HG02623 (cell line): ENCODE results near the gene SIVA1.

Experiments
- ATAC-seq: cut with Tn5 transposase; IDR thresholded peaks from one replicate; pipeline ENCODE4 v1.9.1; 2021; ENCODE audit warnings: moderate library complexity; ENCODE audit not compliant: unreplicated experiment

Gene SIVA1

DNA sequence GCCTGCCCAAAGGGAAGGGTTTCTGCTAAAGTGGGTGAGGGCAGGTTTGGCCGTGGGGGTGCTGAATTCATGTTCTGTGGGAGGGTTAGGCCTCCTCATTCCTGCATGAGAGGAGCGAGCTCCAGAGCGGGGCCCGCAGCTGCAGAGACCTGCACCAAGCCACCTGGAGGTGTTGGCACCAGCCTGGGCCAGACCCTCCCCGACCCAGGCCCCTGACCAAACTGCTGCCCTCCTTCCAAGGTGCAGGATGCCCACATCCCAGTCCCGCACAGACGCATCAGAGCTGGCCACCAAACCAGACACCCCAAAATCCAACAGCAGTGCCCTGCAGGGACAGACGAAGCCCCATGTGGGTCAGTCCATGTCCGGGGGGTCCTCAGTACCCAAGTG is 18.4 kb upstream of the SIVA1 start:
- ATAC-seq = no peak

DNA sequence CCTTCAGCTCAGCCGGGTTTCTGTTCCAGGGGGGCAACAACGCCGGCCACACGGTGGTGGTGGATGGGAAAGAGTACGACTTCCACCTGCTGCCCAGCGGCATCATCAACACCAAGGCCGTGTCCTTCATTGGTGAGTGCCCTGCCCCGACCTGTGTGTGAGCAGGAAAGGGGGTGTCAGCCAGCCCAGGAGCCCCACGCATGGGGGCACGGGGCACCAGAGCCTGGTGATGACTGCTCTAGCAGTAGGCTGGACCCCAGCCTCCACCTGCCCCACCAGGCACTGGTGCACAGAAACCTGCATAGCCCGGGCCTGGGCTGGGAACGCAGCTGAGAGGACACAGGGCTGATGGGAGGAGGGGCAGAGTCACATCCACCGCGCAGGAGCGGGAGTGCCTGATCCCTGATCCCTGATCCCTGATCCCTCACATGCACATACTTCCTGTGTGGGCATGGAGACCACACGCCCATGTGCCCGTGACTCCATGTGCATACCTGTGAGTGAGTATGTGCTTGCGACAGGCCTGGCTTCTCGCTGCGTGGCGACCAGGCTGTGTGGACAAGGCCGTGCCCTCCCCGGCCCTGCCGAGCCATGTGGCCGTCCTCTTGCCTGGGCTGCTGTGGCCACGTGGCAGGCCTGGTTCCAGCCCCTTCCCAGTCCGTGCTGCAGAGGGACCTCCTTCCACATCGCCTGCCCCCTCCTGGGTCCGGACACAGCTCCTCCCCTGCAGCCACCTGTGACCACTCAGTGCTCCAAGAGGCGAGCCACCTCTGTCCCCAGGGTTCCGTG is 17.8 kb upstream of the SIVA1 start:
- ATAC-seq = no peak

DNA sequence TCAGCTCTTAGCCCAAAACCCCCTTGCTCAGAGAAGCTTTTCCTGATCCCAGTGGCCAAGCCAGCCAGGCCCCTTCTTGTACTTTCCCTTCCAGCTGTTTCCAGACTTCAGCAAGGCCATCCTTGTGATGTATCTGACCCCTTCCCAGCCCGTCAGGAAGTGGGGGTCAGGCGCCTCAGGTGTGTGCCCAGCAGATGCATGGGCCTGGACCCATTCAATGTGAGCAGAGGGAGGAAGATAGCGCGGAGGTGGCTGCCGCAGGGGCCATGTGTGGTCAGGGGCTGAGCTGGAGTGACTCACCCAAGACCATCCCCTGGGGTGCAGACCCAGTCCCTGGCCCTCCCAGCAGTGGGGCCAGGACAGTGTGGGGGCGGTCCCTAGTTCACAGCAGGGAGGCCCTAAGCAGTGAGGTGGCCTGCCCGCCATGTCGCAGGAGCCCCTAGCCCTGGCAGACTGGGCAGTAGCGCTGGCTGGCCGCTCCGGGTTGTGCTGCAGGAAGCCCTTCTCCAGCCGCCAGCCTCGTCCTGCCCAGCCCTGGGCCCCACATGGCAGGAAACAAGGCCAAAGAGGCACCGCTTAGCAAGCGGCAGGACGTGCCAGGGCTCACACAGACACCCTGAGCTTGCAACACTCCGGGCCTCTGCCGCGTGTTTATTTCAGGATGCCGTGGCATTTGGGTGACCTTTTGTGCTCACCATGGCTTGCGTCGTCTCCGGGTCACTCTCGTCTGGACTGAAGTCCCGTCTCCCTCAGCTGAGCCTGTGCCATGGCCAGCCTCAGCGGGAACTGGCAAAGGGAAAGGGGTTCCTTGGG is 16.9 kb upstream of the SIVA1 start:
- ATAC-seq = no peak

DNA sequence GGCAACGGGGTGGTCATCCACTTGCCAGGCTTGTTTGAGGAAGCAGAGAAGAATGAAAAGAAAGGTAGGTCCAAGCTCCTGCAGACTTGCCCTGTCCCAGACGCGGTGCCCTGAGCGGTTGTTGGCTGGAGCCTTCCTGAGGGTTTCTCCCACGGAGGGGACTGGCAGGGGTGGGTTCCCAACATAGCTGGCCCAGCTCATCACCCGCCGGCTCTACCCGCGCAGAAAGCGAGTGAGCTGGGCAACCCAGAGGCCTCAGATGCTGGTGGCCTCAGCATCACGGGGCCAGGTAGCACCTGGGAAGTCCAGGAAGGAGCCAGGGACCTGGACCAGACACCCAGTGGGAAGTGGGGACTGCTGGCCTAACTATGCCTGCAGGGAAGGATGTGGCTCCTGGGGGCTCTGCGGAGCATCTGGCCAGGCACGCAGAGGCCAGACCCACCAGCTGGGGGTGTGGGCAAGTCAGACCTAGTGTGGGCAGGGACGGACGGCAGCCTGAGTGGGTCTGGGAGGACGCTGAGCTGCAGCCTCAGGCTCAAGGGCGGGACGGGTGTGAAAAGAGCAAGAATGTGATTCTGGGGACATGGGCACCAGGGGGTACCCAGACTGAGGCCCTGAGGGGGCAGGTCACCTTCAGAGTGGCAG is 14.4 kb upstream of the SIVA1 start:
- ATAC-seq = no peak

DNA sequence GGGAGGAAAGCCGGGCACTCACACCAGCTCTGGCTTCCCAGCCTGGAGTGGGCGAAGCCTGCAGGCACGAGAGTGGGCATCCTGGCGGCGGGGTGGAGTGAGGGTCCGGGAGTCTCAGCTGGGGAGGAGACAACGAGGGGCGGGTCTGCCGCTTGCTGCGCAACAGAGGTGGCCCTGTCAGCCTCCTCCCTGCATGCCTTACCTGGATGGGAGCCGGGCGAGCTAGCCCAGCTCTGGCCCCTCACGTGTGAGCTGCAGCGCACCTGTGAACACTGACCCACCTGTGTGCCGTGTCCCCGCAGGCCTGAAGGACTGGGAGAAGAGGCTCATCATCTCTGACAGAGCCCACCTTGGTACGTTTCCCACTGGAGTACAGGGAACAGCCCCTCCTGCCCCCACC is 13.9 kb upstream of the SIVA1 start:
- no peak for ATAC-seq

DNA sequence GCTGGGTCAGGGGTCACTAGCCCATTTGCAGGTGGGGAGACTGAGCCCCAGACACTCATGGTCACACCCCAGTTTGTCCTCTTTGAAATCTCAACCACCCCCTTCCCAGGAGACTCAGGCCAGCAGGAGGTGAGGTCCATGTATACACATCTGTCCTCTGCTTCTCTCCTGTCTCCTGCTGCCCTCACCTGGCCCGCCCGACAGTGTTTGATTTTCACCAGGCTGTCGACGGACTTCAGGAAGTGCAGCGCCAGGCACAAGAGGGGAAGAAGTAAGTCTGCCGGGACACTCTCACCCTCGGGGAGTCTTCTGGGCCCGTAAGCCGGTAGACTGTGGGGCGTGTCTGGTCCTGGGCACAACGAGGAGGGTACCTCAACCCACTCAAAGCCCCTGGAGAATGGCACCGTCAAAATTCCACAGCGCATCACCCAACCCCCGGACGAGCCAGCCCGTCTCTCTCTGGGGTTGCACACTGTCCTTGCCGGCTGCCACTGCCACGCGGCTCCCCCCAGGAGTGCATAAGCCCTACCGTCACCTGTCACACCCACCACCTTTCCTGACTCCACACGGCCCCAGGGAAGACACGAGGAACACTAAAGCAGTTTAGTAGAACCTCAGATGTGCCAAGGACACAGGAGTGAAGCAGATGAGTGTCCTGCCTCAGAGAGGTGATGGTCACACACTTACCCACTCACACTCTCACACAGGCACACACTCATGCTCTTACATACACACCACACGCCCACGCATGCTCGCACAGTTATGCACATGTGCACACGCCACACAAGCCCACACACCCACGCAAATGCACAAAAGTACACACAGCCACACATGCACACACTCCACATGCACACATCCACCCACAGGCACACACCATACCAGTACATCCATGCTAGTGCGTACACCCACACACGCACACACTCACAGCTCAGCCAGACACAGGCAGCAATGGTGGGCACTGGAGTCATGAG is 13.1 kb upstream of the SIVA1 start:
- ATAC-seq = no peak

DNA sequence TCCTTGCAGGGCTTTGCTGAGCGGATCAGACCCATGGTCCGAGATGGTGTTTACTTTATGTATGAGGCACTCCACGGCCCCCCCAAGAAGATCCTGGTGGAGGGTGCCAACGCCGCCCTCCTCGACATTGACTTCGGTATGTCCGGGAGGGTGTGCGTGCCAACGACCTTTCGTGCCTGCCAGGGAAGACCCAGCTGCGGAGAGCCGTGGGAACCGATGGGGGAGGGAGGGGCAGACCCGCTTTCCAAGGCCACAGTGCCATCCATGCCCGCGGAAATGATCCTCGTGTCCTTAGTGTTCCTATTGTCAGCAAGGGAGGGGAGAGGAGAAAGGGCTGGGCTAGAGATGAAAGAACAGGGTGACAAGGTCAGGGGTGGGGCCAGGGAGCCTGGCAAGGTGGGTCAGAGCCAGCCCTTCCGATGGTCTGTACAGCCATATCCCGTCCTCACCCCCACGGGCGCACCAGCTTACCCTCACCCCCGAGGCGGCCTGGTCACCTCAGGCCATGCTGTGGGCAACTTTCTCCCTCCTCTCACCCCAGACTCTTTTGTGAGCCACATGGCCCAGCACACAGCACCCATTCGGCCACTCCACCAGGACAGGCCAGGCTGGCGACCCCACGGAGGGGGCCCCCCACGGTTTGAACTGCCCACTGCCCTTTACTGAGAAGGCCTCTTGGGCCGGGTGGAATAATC is 11.7 kb upstream of the SIVA1 start:
- no peak for ATAC-seq

DNA sequence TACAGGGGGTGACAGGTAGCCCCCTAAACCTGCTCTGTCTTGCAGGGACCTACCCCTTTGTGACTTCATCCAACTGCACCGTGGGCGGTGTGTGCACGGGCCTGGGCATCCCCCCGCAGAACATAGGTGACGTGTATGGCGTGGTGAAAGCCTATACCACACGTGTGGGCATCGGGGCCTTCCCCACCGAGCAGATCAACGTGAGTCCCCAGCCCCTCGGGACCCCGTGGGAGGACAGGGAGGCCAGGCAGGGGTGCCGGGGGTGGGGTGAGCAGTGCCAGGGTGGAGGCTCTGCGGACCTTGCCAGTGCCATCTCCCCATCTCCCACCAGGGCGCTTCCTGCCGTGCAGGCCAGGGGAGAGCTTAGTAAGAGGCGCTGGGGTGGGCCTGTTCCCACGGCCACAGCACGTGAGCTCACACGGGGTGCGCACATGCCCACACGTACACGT is 11.1 kb upstream of the SIVA1 start:
- ATAC-seq = no peak

DNA sequence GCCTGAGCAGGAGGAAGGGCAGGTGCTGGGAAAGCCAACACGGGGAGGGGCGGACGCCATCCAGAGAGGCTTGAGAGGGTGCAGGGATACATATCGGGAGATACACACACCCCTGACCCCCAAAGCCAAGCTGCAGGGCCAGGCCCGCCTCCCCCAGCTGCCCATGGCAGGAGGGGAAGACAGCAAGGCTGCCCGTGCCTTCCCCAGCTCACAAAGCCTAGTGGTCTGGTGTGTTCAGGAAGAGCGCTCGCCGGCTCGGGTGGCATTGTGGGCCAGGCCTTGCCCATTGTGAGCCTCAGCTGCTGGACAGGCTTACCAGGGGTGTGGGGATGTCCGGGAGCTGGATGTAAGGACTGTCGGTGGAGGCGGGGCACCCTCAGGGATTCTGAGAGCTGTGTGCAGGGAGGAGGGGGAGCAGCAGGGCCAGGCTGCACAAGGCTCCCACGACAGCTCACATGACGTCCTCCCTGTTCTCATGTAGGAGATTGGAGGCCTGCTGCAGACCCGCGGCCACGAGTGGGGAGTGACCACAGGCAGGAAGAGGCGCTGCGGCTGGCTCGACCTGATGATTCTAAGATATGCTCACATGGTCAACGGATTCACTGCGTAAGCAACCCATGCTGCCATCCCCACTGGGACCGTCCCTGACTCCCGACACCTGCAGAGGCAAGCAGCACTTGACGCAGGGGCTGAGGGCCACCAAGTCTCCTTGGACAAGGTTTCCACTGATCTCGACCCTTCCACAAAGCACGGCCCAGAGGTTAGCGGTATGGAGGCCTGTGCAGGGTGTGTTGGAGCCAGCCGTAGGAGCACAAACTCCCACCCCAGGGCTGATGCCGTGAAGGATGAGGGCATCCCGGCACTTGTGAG is 10.1 kb upstream of the SIVA1 start:
- no peak for ATAC-seq

DNA sequence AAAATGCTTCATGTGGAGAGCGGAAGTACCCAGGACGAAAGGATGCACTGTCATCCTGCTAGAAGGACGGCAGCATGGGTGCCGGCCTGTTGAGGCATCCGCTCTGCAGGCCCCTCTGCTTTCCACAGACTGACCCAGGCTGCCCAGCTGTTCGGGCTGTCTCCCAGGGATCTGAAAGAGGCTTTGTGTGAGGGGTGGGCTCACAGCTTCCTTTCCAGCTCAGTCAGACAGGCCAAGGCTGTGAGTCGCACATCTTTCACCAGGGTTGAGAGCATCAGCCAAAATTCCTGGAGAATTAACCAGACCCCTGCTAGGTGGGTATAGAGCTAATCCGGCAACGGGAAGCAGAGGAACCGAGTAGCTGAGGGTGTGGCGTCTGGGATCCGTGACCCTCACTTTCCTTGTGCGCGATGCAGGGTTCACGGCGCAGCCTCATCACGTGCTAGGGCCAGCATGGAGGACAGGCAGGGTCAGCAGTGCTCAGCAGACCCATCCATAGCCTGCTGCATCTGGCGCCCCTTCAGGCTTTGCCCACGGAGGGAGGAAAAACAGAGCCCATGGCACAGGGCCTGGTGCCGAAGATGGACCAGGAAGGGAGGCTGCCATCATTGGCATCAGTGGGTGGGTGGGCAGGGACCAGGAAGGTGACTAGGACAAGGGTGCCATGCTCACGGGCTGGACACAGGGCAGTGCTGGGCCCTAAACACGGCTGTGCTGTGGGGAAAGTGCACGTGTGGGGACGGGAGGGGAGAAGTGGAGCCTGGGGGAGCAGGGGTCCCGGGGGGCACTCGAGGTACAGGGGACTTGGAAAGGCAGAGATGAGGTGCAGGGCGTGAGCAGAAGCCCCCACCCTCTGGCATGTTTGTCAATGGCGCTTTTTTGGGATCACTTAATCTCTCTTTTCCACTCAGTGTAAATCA is 9.2 kb upstream of the SIVA1 start:
- ATAC-seq = no peak

DNA sequence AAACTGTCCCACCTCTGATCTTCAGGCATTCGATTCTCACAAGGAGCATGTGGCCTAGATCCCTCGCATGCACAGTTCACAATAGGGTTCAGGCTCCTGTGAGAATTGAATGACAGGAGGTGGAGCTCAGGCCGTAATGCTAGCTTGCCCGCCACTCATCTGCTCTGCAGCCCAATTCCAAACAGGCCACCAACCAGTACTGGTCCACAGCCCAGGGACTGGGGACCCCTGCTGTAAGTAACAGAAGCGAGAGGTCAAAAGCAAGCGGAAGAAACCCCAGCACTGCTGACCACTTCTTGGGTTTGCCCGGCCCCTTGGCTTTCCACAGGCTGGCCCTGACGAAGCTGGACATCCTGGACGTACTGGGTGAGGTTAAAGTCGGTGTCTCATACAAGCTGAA is 8.5 kb upstream of the SIVA1 start:
- no peak for ATAC-seq

DNA sequence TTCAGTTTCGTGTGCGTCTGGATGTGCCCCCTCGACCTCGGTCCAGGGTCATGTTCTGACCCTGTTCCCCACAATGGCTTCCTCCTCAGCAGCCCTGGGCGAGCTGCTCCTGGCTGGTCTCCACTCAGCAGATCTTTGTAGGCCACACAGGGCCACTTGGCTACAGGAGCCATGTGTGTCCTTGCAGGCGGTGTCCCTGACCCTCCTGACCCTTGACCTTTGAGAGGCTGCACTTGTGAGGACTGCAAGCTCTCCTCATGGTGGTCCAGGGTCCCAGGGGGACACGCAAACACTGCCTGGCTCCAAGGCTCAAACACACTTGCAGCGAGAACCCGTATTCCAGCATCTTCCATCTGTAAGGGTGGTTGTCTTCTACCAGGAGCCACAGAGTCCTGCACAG is 7.5 kb upstream of the SIVA1 start:
- ATAC-seq = no peak

DNA sequence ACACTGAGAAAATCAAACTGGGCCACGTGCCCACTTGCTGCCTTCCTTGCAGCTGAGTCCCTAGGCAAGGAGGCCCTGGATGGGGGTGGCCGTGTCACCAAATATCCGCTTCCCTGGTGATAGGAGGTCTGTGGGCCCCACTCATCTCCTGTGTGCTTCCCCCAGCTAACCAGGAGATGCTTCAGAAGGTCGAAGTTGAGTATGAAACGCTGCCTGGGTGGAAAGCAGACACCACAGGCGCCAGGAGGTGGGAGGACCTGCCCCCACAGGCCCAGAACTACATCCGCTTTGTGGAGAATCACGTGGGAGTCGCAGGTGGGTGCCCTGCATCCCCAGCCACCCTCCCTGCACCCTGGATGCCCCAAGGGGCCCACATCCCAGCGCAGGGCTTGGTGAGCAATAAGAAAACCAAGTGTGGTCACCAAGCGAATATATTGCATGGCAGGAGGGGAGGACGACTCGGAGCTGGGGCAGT is 6.8 kb upstream of the SIVA1 start:
- no peak for ATAC-seq

DNA sequence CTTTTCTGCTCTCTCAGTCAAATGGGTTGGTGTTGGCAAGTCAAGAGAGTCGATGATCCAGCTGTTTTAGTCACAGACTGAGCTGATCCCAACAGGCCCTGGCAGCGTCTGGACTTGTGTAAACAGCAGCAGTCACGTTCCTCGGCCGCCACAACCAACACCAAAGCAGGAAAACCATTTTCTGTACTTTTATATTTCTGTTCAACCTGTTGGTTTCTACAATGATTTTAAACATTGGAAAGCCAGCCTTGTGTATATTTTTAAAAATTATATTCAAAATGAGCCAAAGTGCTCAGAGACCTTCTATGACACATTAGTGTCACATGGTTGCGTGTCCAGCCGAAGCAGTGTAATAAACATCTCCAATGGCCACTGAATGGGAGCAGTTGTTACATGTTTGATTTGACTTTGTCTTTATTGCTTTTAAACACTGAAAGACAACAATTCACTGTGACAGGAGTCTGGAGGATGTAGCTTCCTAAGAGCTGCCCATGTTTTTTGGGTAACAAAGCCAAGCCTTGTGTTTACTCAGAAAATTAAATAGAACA is 5.9 kb upstream of the SIVA1 start:
- no peak for ATAC-seq

DNA sequence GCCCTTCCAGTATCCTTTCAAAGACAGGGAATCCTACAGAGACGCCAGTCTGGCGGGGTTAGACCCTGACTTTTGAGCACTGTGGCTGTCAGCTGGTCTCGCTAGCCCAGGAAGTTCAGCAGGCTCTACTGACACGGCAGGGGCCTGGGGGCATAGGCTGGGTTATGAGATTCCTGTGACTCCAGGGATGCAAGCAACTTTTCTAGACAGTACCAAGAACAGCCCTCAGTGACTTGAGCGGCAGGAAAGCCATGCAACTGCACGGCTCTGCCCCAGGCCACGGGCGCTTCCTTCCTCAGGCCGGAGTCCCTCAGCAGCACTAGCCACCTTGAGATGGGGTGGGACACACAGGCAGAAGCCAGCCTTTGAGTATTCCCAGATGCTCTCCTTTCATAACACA is 5.1 kb upstream of the SIVA1 start:
- ATAC-seq = no peak

DNA sequence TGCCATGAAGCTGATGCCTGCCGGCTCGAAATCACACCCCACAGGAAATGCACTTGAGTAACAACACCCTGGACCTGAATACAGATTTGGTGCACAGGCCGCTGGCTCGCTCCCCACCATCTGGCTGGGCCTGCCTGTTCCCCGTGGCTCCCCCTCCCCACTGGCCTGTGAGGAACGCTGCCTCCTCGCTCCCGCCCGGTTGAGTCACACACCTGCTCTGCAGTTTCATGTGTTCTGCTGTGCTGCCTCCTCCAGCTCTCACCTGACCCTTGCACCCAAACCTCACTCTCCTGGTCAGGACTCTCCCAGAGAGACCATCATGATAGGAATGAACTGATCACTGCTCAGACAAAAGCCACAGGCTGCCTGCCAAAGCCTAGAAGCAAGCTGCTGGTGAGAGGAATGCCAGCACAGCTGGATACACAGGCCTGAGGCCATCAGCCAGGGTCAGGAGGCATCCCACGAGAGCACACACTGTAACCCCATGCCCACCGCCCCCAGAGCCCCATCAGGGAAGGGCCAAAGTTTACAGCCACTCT is 3.8 kb upstream of the SIVA1 start:
- ATAC-seq = no peak

DNA sequence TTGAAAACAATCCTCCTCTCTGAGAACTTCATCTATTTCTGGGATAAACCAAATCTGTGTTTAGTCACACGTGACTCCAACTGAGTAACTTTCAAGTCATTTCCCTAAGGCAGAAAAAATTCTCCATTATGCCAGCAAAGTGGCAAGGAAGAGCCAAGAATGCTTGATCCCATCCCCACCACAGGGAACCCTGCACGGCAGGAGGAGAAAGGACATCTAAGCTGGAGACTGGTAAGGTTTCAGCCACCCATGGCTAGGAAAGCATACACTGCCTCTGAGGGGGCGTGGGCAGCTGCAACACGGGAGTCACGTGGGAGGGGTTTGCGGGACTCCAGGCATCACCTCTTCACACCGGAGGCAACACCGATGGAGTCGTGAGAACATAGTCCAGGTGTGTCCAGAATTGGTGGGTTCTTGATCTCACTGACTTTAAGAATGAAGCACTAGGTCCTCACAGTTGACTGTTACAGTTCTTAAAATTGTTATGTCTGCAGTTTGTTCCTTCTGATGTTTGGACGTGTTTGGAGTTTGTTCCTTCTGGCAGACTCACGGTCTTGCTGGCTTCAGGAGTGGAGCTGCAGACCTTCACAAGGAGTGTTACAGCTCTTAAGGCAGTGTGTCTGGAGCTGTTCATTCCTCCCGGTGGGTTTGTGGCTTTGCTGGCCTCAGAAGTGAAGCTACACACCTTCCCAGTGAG is 2.7 kb upstream of the SIVA1 start:
- no peak for ATAC-seq
